ENCODE measurements around the gene AK3. TPM values are rescaled to one million over a fixed set of nuclear protein-coding genes. Genes with fewer than 3 reads are reported as not detected.
A peak's percentile ranks its signal among the peaks of the same experiment; 100 is the strongest.

The AK3 gene
- total and polyA plus RNA-seq, 2 of the 8 experiments (the other 6 are each of a cell fraction or from before 2014, with no cell fraction given), result 8.9 to 30.0 TPM

- DNase-seq (ENCODE audit: low read depth in 1 of 2, low spot score in 2 of 2) (no peak), FAIRE-seq (no peak)
- Histone ChIP-seq H3K36me3 (ENCODE audit: control insufficient read depth in 2 of 4, insufficient read depth in 4 of 4, low read length in 3 of 4) (no peaks in the 10 kb centered on the region), H3K56ac (replicated peaks; ENCODE audit: insufficient read length, low read depth, low read length) (no peak overlapping the region), H3K9me3 (ENCODE audit: insufficient read depth in 2 of 2, low read depth in 1 of 2, low read length in 1 of 2) (no peaks in the 10 kb centered on the region), H3K23me2 (ENCODE audit: low read depth, low read length) (peaks cover 13% of the 10 kb centered on the region), H2BK12ac (ENCODE audit: low read depth, low read length) (no peak overlapping the region), H2BK120ac (replicated peaks; ENCODE audit: low read depth, low read length) (no peak overlapping the region), H4K91ac (replicated peaks; ENCODE audit: insufficient read length, low read length) (no peak overlapping the region), H2BK5ac (ENCODE audit: low read depth, low read length) (no peak overlapping the region), H3K9ac (replicated peaks in 1 of 4; ENCODE audit: extremely low read depth in 1 of 4, low read depth in 3 of 4, low read length in 3 of 4) (no peak overlapping the region), H2AK5ac (ENCODE audit: low read depth, low read length) (no peak overlapping the region), H3K4ac (replicated peaks; ENCODE audit: insufficient read length, low read depth, low read length) (no peak overlapping the region), H2BK15ac (ENCODE audit: low read length) (no peak overlapping the region), H3K27me3 (replicated peaks in 1 of 4; ENCODE audit: control insufficient read depth in 3 of 4, extremely low read depth in 1 of 4, insufficient read depth in 3 of 4, low read length in 3 of 4) (no peaks in the 10 kb centered on the region), H2BK20ac (ENCODE audit: low read length) (no peak overlapping the region), H4K20me1 (replicated peaks in 1 of 2; ENCODE audit: control insufficient read depth in 1 of 2, insufficient read depth in 2 of 2, low read length in 2 of 2) (no peaks in the 10 kb centered on the region), H3K23ac (ENCODE audit: insufficient read length) (no peak overlapping the region), H3K14ac (ENCODE audit: insufficient read length) (no peak overlapping the region), H3K4me3 (ENCODE audit: extremely low read depth in 1 of 4, insufficient read depth in 2 of 4, low read depth in 3 of 4, low read length in 4 of 4) (peak overlapping the region in 1 of 4 experiments; percentile 84; a peak in 2 of 8 replicates), H3K79me1 (ENCODE audit: low read depth, low read length) (peaks cover 6% of the 10 kb centered on the region; the same call in 1 of the 2 replicates), H4K8ac (ENCODE audit: extremely low read depth, insufficient read depth, low read length) (no peak overlapping the region), H3K18ac (ENCODE audit: extremely low read depth, low read length) (no peak overlapping the region), H3K4me2 (ENCODE audit: insufficient read depth in 1 of 2, low read depth in 2 of 2, low read length in 2 of 2) (peak overlapping the region in 1 of 2 experiments; percentile 94; a peak in 2 of 4 replicates), H4K5ac (ENCODE audit: insufficient read length, low read depth, low read length) (no peak overlapping the region), H3K27ac (ENCODE audit: low read depth, low read length) (no peak overlapping the region), H2AFZ (ENCODE audit: low read length) (no peak overlapping the region), H3K79me2 (ENCODE audit: control insufficient read depth in 1 of 2, insufficient read depth in 2 of 2, low read length in 2 of 2) (peaks cover 3 to 9% of the 10 kb centered on the region in 2 experiments; a peak in 2 of 4 replicates), H3K4me1 (replicated peaks in 1 of 4; ENCODE audit: control insufficient read depth in 3 of 4, insufficient read depth in 4 of 4, low read length in 3 of 4) (peaks cover 4 to 19% (median 9%) of the 10 kb centered on the region in 4 experiments)
- WGBS, 2 experiments (ENCODE audit: extremely low coverage in 1 of 2, insufficient coverage in 1 of 2, insufficient read length in 1 of 2, insufficient replicate concordance in 2 of 2, low coverage in 1 of 2, low lambda C conversion rate in 2 of 2, missing lambda C conversion rate in 1 of 2), result 67% methylated on average over 1 of the region's 1 CpG; no CpG with 5 or more reads in 1 of the 2 experiments
- ChIA-PET CTCF (ENCODE audit: partially characterized antibody) (interaction anchor here (0.6 to 1.4 kb wide), 5 partner anchors 8 to 577 kb away, joined by 3 to 7 read pairs (median 3); partner anchors contain the start of gene AK3), POLR2A (ENCODE audit: partially characterized antibody) (interaction anchor here (1.8 kb wide), 1 partner anchor 17 kb away, joined by 6 read pairs; no protein-coding TSS in a partner anchor)
- TF ChIP-seq SAP30 (IDR thresholded peaks at IDR 0.05; ENCODE audit: insufficient read depth, insufficient replicate concordance, low read length) (no peak), NANOG (IDR thresholded peaks at IDR 0.05; ENCODE audit: insufficient read depth, low read depth, low read length, poor library complexity, severe bottlenecking) (no peak), SIX5 (IDR thresholded peaks at IDR 0.05; ENCODE audit: low read depth, low read length) (no peak), CREB1 (IDR thresholded peaks at IDR 0.05) (no peak), RFX5 (IDR thresholded peaks at IDR 0.05; ENCODE audit: borderline replicate concordance, low read depth, low read length) (no peak), ATF2 (IDR thresholded peaks at IDR 0.05; ENCODE audit: low read length) (no peak)
- TF ChIP-seq, protein P1, sequence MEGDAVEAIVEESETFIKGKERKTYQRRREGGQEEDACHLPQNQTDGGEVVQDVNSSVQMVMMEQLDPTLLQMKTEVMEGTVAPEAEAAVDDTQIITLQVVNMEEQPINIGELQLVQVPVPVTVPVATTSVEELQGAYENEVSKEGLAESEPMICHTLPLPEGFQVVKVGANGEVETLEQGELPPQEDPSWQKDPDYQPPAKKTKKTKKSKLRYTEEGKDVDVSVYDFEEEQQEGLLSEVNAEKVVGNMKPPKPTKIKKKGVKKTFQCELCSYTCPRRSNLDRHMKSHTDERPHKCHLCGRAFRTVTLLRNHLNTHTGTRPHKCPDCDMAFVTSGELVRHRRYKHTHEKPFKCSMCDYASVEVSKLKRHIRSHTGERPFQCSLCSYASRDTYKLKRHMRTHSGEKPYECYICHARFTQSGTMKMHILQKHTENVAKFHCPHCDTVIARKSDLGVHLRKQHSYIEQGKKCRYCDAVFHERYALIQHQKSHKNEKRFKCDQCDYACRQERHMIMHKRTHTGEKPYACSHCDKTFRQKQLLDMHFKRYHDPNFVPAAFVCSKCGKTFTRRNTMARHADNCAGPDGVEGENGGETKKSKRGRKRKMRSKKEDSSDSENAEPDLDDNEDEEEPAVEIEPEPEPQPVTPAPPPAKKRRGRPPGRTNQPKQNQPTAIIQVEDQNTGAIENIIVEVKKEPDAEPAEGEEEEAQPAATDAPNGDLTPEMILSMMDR (IDR thresholded peaks at IDR 0.05; ENCODE audit: control extremely low read depth in 1 of 3, insufficient read depth in 1 of 3, low read depth in 1 of 3, low read length in 3 of 3), result no peak
Measured at GRCh38 chr9:4661165-4661564, 79.8 kb downstream of the AK3 start.

Data from H1 (cell line).